ENCODE measurements around the gene CIB4.

Gene CIB4

DNA sequence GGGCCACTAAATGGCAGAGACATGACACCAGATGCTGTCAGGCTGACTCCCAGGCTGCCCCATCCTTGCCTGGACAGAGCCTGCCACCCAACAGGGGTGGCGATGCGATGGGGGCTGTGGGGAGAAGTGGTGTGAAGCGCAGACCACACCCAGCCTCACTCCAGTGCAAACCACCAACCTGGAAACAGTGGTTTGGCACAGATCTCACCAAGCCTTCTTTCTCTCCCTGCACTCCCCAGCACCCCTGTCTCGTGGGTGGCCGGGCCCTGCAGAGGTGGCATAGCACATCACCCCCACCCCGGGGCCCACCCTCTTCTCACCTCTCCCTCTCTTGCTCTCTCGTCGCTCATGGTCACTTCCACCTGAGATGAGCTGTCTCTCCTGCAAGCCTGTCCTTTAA lies 32.6 kb downstream of the CIB4 start:
- H3K27me3 ChIP-seq (ENCODE audit: insufficient read depth, low read length, poor library complexity), result peaks cover 4% of the 10 kb centered on the region
- no peak for ATAC-seq (ENCODE audit: insufficient read depth, low read depth)

DNA sequence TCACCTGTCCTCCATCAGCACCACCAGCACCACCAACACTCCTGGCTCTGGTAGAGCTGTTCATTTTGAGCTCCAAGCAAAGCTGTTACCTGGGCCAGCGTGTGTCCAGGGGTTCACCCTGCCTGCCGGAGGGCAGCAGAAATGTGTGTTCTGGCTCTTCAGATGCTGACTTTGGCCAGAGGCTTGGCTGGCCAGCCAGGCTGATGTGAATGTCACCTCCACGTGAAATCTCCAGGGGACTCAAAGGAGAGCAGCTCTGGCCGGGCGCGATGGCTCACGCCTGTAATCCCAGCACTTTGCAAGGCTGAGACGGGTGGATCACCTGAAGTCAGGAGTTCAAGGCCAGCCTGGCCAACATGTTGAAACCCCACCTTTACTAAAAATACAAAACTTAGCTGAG lies 33.5 kb downstream of the CIB4 start:
- no peak for TF ChIP-seq EZH2 (IDR thresholded peaks at IDR 0.05; ENCODE audit: borderline replicate concordance, low read depth, low read length, severe bottlenecking)
- TF ChIP-seq, protein P1, sequence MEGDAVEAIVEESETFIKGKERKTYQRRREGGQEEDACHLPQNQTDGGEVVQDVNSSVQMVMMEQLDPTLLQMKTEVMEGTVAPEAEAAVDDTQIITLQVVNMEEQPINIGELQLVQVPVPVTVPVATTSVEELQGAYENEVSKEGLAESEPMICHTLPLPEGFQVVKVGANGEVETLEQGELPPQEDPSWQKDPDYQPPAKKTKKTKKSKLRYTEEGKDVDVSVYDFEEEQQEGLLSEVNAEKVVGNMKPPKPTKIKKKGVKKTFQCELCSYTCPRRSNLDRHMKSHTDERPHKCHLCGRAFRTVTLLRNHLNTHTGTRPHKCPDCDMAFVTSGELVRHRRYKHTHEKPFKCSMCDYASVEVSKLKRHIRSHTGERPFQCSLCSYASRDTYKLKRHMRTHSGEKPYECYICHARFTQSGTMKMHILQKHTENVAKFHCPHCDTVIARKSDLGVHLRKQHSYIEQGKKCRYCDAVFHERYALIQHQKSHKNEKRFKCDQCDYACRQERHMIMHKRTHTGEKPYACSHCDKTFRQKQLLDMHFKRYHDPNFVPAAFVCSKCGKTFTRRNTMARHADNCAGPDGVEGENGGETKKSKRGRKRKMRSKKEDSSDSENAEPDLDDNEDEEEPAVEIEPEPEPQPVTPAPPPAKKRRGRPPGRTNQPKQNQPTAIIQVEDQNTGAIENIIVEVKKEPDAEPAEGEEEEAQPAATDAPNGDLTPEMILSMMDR (IDR thresholded peaks at IDR 0.05; ENCODE audit: borderline replicate concordance, extremely low read depth, low read length, poor library complexity, severe bottlenecking), result no peak
- no peaks in the 10 kb centered on the region for H4K20me1 ChIP-seq (ENCODE audit: insufficient read depth, low read length)
- DNase-seq, result no peak
- no peak overlapping the region for H3K4me2 ChIP-seq (ENCODE audit: insufficient read depth, low read length)
- H3K9ac ChIP-seq (ENCODE audit: low read depth, low read length), result no peak overlapping the region
- no peaks in the 10 kb centered on the region for H3K9me3 ChIP-seq (ENCODE audit: insufficient read depth, low read length, severe bottlenecking)
- H3K4me3 ChIP-seq (ENCODE audit: low read depth in 1 of 2, low read length in 2 of 2), result no peak overlapping the region
- no peaks in the 10 kb centered on the region for H3K36me3 ChIP-seq (ENCODE audit: insufficient read depth, low read length)
- peaks cover 16% of the 10 kb centered on the region for H3K4me1 ChIP-seq (ENCODE audit: insufficient read depth, low read length)
- H2AFZ ChIP-seq (ENCODE audit: low read depth, low read length), result no peak overlapping the region
- H3K27me3 ChIP-seq (ENCODE audit: insufficient read depth, low read length, poor library complexity), result peaks cover 4% of the 10 kb centered on the region
- ATAC-seq (ENCODE audit: insufficient read depth, low read depth), result no peak
- no peak overlapping the region for H3K27ac ChIP-seq (ENCODE audit: low read length)
- H3K79me2 ChIP-seq (ENCODE audit: insufficient read depth, low read length), result no peaks in the 10 kb centered on the region

More for the DNA sequence above, 32.6 kb downstream of the CIB4 start:
- Histone ChIP-seq H3K9ac (ENCODE audit: low read depth, low read length) (no peak overlapping the region), H3K9me3 (ENCODE audit: insufficient read depth, low read length, severe bottlenecking) (no peaks in the 10 kb centered on the region), H3K4me1 (ENCODE audit: insufficient read depth, low read length) (peaks cover 16% of the 10 kb centered on the region), H4K20me1 (ENCODE audit: insufficient read depth, low read length) (no peaks in the 10 kb centered on the region), H3K27ac (ENCODE audit: low read length) (no peak overlapping the region), H3K4me3 (ENCODE audit: low read depth in 1 of 2, low read length in 2 of 2) (no peak overlapping the region), H3K4me2 (ENCODE audit: insufficient read depth, low read length) (no peak overlapping the region), H3K36me3 (ENCODE audit: insufficient read depth, low read length) (no peaks in the 10 kb centered on the region), H2AFZ (ENCODE audit: low read depth, low read length) (no peak overlapping the region), H3K79me2 (ENCODE audit: insufficient read depth, low read length) (no peaks in the 10 kb centered on the region)
- no peak for DNase-seq
- TF ChIP-seq, protein P1 (IDR thresholded peaks at IDR 0.05; ENCODE audit: borderline replicate concordance, extremely low read depth, low read length, poor library complexity, severe bottlenecking), result no peak
- TF ChIP-seq EZH2 (IDR thresholded peaks at IDR 0.05; ENCODE audit: borderline replicate concordance, low read depth, low read length, severe bottlenecking), result no peak

DNA sequence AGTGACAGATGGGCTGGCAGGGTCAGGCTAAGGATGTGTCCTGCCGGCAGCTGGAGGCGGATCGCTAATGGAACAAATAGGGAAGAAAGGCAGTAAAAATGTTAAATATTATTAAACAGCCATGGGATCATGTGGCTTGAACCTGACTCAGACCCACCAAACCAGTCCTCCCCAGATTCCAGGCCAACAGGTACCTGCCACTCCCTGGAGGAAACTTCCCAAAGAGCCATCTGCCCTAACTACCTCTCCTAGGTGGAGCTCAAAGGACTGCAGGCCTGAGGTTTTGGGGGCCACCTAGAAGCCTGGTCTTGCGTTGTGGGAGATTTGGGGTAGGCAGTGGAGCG lies 34.3 kb downstream of the CIB4 start:
- no peak overlapping the region for H2AFZ ChIP-seq (ENCODE audit: low read depth, low read length)
- H3K9ac ChIP-seq (ENCODE audit: low read depth, low read length), result no peak overlapping the region
- H3K9me3 ChIP-seq (ENCODE audit: insufficient read depth, low read length, severe bottlenecking), result no peaks in the 10 kb centered on the region
- H3K4me1 ChIP-seq (ENCODE audit: insufficient read depth, low read length), result peaks cover 16% of the 10 kb centered on the region
- no peaks in the 10 kb centered on the region for H3K79me2 ChIP-seq (ENCODE audit: insufficient read depth, low read length)
- no peak overlapping the region for H3K4me3 ChIP-seq (ENCODE audit: low read depth in 1 of 2, low read length in 2 of 2)
- no peaks in the 10 kb centered on the region for H3K27me3 ChIP-seq (ENCODE audit: insufficient read depth, low read length, poor library complexity)
- H3K27ac ChIP-seq (ENCODE audit: low read length), result no peak overlapping the region
- no peak for TF ChIP-seq EZH2 (IDR thresholded peaks at IDR 0.05; ENCODE audit: borderline replicate concordance, low read depth, low read length, severe bottlenecking)
- TF ChIP-seq, protein P1 (IDR thresholded peaks at IDR 0.05; ENCODE audit: borderline replicate concordance, extremely low read depth, low read length, poor library complexity, severe bottlenecking), result no peak
- no peak overlapping the region for H3K4me2 ChIP-seq (ENCODE audit: insufficient read depth, low read length)
- no peaks in the 10 kb centered on the region for H3K36me3 ChIP-seq (ENCODE audit: insufficient read depth, low read length)
- DNase-seq, result no peak
- no peaks in the 10 kb centered on the region for H4K20me1 ChIP-seq (ENCODE audit: insufficient read depth, low read length)
- ATAC-seq (ENCODE audit: insufficient read depth, low read depth), result no peak

All from DND-41 (cell line).